HepG2 (cell line): Measurements from ENCODE around the gene LRRC43. TPM values are rescaled to one million over a fixed set of nuclear protein-coding genes. Genes with fewer than 3 reads are reported as not detected.

Source experiments
- BORCS8-MEF2B ChIP-seq: sonication (generic); formaldehyde crosslinking; IDR thresholded peaks from 2 replicates; pipeline ENCODE4 v1.8.0; 2022; ENCODE audit warnings: mild to moderate bottlenecking, missing genetic modification reagents
- CERS6 ChIP-seq: sonication (generic); formaldehyde crosslinking; IDR thresholded peaks from 2 replicates; pipeline ENCODE4 v1.5.0; 2020; ENCODE audit warnings: missing genetic modification reagents
- DZIP1 ChIP-seq: sonication (generic); formaldehyde crosslinking; IDR thresholded peaks from 2 replicates; pipeline ENCODE4 v1.5.0; 2020; ENCODE audit warnings: mild to moderate bottlenecking, missing genetic modification reagents
- FOXP4 ChIP-seq: sonication (generic); formaldehyde crosslinking; IDR thresholded peaks from 2 replicates; pipeline ENCODE4 v1.4.0; 2020; ENCODE audit warnings: missing genetic modification reagents
- NFYB ChIP-seq: sonication (generic); formaldehyde crosslinking; IDR thresholded peaks from 2 replicates; pipeline ENCODE4 v1.4.0; 2020; ENCODE audit warnings: missing genetic modification reagents
- RBM22 ChIP-seq: fragments of 200-400 bp; formaldehyde crosslinking; optimal IDR thresholded peaks from 2 replicates; pipeline ENCODE3; 2017; ENCODE audit warnings: mild to moderate bottlenecking, low read length, moderate library complexity
- TIGD3 ChIP-seq: sonication (generic); formaldehyde crosslinking; IDR thresholded peaks from 2 replicates; pipeline ENCODE4 v1.5.1; 2020; ENCODE audit warnings: mild to moderate bottlenecking, missing genetic modification reagents, borderline replicate concordance
- ZBTB8A ChIP-seq: sonication (generic); formaldehyde crosslinking; IDR thresholded peaks from 2 replicates; pipeline ENCODE4 v1.4.0; 2020; ENCODE audit warnings: mild to moderate bottlenecking, low read depth, missing genetic modification reagents, borderline replicate concordance
- ZNF12 ChIP-seq: sonication (generic); formaldehyde crosslinking; IDR thresholded peaks from 2 replicates; pipeline ENCODE4 v1.5.0; 2020; ENCODE audit warnings: missing genetic modification reagents
- ZNF513 ChIP-seq: sonication (generic); formaldehyde crosslinking; conservative IDR thresholded peaks from 2 replicates; pipeline ENCODE4 v1.5.0; 2020; ENCODE audit warnings: missing genetic modification reagents
- ZNF549 ChIP-seq: sonication (generic); formaldehyde crosslinking; IDR thresholded peaks from 2 replicates; pipeline ENCODE4 v1.5.0; 2020; ENCODE audit warnings: missing genetic modification reagents
- ZNF580 ChIP-seq: IDR thresholded peaks from 2 replicates; pipeline ENCODE4 v1.6.1; 2016; ENCODE audit warnings: low read depth, borderline replicate concordance
- ZNF713 ChIP-seq: sonication (generic); formaldehyde crosslinking; IDR thresholded peaks from 2 replicates; pipeline ENCODE4 v1.4.0; 2020; ENCODE audit warnings: mild to moderate bottlenecking, missing genetic modification reagents
- ZNF800 ChIP-seq: sonication (generic); formaldehyde crosslinking; IDR thresholded peaks from 2 replicates; pipeline ENCODE4 v1.4.0; 2020; ENCODE audit warnings: missing genetic modification reagents
- ZSCAN21 ChIP-seq: sonication (generic); formaldehyde crosslinking; IDR thresholded peaks from 2 replicates; pipeline ENCODE4 v1.8.0; 2022; ENCODE audit warnings: mild to moderate bottlenecking, missing genetic modification reagents, moderate library complexity, borderline replicate concordance
- polyA plus RNA-seq, 8 experiments: library from polyadenylated mRNA; depleted of rRNA in 3 of 8; stranded (reverse) in 7 of 8; unstranded in 1 of 8; fragments of >200 nt; fragmentation: Illumina TruSeq in 4 of 8; extraction: Trizol in 4 of 8; gene quantifications; 2 replicates each; pipeline versions ENCODE4 v1.2.1 to v1.2.3, GENCODE V29; 2011 to 2016; ENCODE audit warnings: low read depth in 4 of 8, missing spikeins in 1 of 8, mixed read lengths in 1 of 8; ENCODE audit not compliant: insufficient read depth in 1 of 8
- total RNA-seq, 5 experiments: library from RNA; depleted of rRNA; stranded (reverse); fragments of >200 nt; fragmentation: Illumina TruSeq; extraction: Trizol; gene quantifications; 2 replicates each; pipeline ENCODE4 v1.2.3, GENCODE V29; 2016; ENCODE audit warnings: low read depth in 1 of 5

The LRRC43 gene
- total and polyA plus RNA-seq, 2 of the 13 experiments (the other 11 are each of a cell fraction or from before 2014, with no cell fraction given): not detected

- TF ChIP-seq BORCS8-MEF2B: peak; percentile 70; the same call in 1 of the 2 replicates
- TF ChIP-seq ZNF12: peak; percentile 73; the same call in 1 of the 2 replicates
- TF ChIP-seq ZNF549: no peak
- peak; percentile 90; the same call in 1 of the 2 replicates for TF ChIP-seq ZSCAN21 (CRISPR knock-in tag)
- TF ChIP-seq FOXP4 (CRISPR knock-in tag): no peak
- TF ChIP-seq DZIP1 (CRISPR knock-in tag): peak; percentile 86; the same call in 1 of the 2 replicates
- no peak for TF ChIP-seq ZNF513 (CRISPR knock-in tag)
- peak; percentile 76 for TF ChIP-seq ZNF580
- TF ChIP-seq RBM22: peak; percentile 15
- TF ChIP-seq CERS6 (CRISPR knock-in tag): peak; percentile 96
- no peak for TF ChIP-seq NFYB (CRISPR knock-in tag)
- TF ChIP-seq TIGD3 (CRISPR knock-in tag): no peak
- TF ChIP-seq ZNF800: peak; percentile 83
- TF ChIP-seq ZNF713: 0 out of 2 replicates have a peak, but pooled peaks have one; percentile 57
- no peak; the same call in 1 of the 2 replicates for TF ChIP-seq ZBTB8A (CRISPR knock-in tag)
Measured at GRCh38 chr12:122226366-122227125, 43.6 kb downstream of the LRRC43 start (continued).
